22Rv1 (cell line): ENCODE results near the gene JAML.

Experiments
- H3K27ac ChIP-seq: fragments of 450-650 bp; 2 replicates; pipeline ENCODE4 v1.5.1; 2017
- CTCF ChIP-seq: fragments of 450-650 bp; IDR thresholded peaks from 2 replicates; pipeline ENCODE4 v1.5.1; 2017; ENCODE audit warnings: mild to moderate bottlenecking
- ZFX ChIP-seq: fragments of 450-650 bp; IDR thresholded peaks from 2 replicates; pipeline ENCODE4 v1.6.1; 2017; ENCODE audit warnings: antibody characterized with exemption, borderline replicate concordance

Gene JAML

GRCh38 chr11:118216621-118217481 is 8.0 kb downstream of the JAML start:
- no peak for TF ChIP-seq CTCF
- TF ChIP-seq ZFX = no peak
- no peak overlapping the region for H3K27ac ChIP-seq

GRCh38 chr11:118215765-118216164 is 9.0 kb downstream of the JAML start:
- no peak overlapping the region for H3K27ac ChIP-seq

GRCh38 chr11:118215262-118215661 is 9.5 kb downstream of the JAML start:
- no peak for TF ChIP-seq CTCF
- no peak for TF ChIP-seq ZFX
- no peak overlapping the region for H3K27ac ChIP-seq

More at GRCh38 chr11:118215765-118216164, 9.0 kb downstream of the JAML start:
- TF ChIP-seq CTCF (no peak), ZFX (no peak)

- no peak overlapping the region for H3K27ac ChIP-seq
- TF ChIP-seq CTCF (no peak), ZFX (no peak)
These were observed 10.4 kb downstream of the JAML start for GRCh38 chr11:118214210-118214914.

GRCh38 chr11:118213781-118214180 is 11.0 kb downstream of the JAML start:
- TF ChIP-seq CTCF (no peak), ZFX (no peak)
- H3K27ac ChIP-seq = no peak overlapping the region

- H3K27ac ChIP-seq = no peak overlapping the region
- TF ChIP-seq ZFX (no peak), CTCF (no peak)
These were observed 11.6 kb downstream of the JAML start for GRCh38 chr11:118213201-118213600.

GRCh38 chr11:118212781-118213191 is 12.0 kb downstream of the JAML start:
- TF ChIP-seq ZFX (no peak), CTCF (no peak)
- no peak overlapping the region for H3K27ac ChIP-seq
